NCI-H2107 treated with DMSO at 0.1 percent for 48 hours (cell line): Measurements from ENCODE around the gene FUBP3.

Experiments used
- DNase-seq: peaks from one replicate; lab custom pipeline; 2025; ENCODE audit not compliant: unreplicated experiment; lab: John Stamatoyannopoulos, UW

Gene FUBP3

GRCh38 chr9:130661451-130662098 is 82.2 kb downstream of the FUBP3 start:
- DNase-seq, result no peak

GRCh38 chr9:130662099-130662969 is 83.0 kb downstream of the FUBP3 start:
- DNase-seq, result no peak

GRCh38 chr9:130662970-130663257 is 83.5 kb downstream of the FUBP3 start:
- no peak for DNase-seq

- no peak for DNase-seq
Measured at GRCh38 chr9:130663258-130663976, 84.0 kb downstream of the FUBP3 start.

DNA sequence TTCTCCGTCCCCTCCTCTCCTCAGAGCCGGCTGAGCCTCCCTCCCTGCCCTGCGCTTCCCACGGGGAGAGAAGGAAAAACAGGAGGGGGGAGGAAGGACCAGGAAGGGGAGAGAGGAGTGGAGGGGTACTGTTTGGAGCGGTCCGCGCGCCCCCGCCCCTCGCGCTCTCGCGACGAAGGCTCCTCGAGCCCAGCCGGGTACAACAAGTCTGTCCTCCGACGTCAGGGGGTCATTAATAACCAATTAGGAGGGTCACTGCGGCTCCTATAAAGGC is 84.5 kb downstream of the FUBP3 start:
- DNase-seq, result no peak

- DNase-seq, result no peak
Measured at GRCh38 chr9:130664251-130665028, 85.1 kb downstream of the FUBP3 start, which contains the start of gene PRDM12. PRDM12 (plus strand) TSS chr9:130664594; CDS start chr9:130664654, 60 bp downstream.

- no peak for DNase-seq
Measured at GRCh38 chr9:130665029-130665430, 85.7 kb downstream of the FUBP3 start.

GRCh38 chr9:130665431-130666392 is 86.3 kb downstream of the FUBP3 start:
- no peak for DNase-seq

GRCh38 chr9:130666393-130667119 is 87.2 kb downstream of the FUBP3 start:
- no peak for DNase-seq

GRCh38 chr9:130667120-130667435 is 87.7 kb downstream of the FUBP3 start:
- DNase-seq, result no peak

- DNase-seq, result no peak
Measured at GRCh38 chr9:130668196-130668595, 88.8 kb downstream of the FUBP3 start.

DNA sequence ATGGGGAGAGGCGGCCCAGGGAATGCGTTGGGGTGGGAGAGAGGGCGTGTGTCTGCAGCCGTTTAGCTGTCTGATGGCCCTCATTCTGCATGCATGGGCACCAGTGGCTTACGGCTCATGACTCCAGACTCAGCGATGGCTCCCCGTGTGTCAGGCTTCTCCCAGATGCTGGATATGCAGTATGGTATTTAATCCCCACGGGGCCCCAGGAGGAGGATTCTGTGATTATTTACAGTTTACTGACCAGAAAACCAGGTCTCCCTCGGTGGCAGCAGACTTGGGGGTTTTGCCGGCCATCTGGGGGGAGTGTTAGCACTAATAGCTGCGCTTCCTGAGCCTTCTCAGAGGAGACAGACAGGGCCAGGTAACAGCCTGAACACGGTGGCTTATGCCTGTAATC is 89.3 kb downstream of the FUBP3 start:
- DNase-seq, result no peak

- no peak for DNase-seq
Measured at GRCh38 chr9:130669965-130670364, 90.6 kb downstream of the FUBP3 start.

- DNase-seq, result no peak
Measured at GRCh38 chr9:130670644-130671043, 91.3 kb downstream of the FUBP3 start.

DNA sequence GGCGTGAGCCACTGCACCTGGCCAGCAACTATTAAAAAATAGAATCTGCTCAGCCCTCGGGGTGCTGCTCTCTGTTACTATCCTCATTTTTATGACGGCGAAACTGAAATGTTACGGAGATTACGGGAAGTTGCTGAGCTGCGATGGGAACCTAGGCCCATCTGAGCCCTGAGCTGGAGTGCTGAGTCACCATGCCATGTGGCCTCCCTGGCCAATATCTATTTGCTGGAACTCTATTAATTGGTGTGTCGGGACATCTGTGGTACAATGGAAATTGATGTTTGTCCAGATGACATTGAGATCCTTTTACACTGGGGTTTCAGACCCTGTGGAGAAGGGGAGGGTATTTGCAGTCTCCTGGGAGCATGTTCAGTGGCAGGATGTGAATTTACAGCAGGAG is 93.1 kb downstream of the FUBP3 start:
- no peak for DNase-seq

DNA sequence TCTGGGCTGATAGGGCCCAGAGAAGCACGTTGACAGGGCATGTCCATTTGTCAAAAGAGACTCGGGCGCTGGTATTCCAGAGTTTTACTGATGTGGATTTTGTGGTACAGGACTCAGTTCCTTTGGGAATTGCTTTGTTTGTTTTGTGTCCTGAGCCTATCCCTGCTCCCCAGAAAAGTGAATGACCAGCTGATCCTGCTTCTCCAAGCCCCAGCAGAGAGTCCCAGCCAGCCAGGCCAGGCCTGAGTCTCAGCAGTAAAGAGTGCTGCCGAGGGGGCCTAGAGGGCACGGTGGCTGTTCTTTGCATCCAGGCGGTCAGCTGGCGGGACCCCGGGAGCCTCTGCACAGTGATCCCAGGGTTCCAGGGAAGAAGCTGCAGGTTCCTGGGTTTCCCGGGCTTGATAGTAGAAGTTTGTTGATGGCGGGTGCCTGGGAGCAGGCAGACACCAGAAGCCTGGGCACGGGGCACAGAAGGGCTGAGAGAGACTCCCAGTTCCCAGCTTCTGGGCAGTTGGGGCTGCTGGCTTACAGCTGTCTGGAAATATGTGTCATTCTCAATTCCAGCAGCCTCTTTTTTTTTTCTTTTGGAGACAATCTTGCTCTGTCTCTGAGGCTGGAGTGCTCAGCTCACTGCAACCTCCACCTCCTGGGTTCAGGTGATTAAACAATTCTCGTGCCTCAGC is 93.7 kb downstream of the FUBP3 start:
- DNase-seq, result no peak

DNA sequence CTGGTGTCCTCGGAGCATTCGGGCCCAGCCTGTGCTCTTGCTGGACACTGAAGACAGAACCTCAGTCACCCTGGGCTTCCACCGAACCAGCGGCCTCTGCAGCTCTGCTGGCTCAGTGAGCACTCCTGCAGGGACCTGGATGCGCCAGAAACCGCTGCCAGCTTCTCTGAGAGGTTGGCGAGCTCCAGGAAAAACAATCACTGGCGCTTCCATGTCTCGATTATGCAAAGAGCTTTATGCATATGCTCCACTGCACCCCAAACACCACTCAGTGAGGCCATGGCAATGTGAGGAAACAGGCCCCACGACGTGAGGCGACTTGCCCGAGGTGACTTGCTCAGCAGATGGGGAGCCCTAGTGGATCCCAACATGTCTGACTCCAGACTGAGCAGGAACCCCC is 96.0 kb downstream of the FUBP3 start:
- DNase-seq, result no peak

DNA sequence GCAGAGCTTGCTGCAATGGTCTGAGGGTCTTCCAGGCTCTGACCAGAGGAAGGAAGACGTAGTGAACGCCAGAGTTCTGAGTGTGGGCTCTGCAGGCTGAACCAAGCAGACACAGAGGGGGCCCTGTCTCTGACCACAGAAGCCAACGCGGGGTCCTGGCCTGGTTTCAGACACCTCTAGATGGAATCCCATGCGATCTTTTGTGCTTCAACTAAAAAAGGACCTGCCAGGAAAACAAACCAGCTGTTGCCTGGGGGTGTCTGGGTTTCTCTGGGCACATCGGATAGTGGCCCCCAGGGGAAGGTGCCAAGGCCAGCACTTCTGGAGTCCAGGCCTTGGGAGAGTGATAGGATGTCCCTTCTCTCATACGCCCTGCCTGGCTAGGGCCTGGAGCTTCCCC is 97.9 kb downstream of the FUBP3 start:
- DNase-seq, result no peak
